H9 (cell line): ENCODE data around the gene GRK1. TPM values are rescaled to one million over a fixed set of nuclear protein-coding genes. Genes with fewer than 3 reads are reported as not detected.

ENCODE experiments used
- DNase-seq: peaks from one replicate; pipeline ENCODE4 v3.0.0-alpha.2; 2017
- H2AFZ ChIP-seq: one replicate; pipeline ENCODE4 v1.6.1; 2013; ENCODE audit warnings: mild to moderate bottlenecking, low read length, control low read depth, moderate library complexity
- H2AK5ac ChIP-seq: 2 replicates; pipeline ENCODE4 v1.6.1; 2013; ENCODE audit warnings: low read length, control low read depth, mixed read lengths; ENCODE audit not compliant: insufficient read length
- H2BK120ac ChIP-seq: one replicate; pipeline ENCODE4 v1.6.1; 2013; ENCODE audit warnings: low read depth, mild to moderate bottlenecking, low read length, control low read depth, inconsistent platforms; ENCODE audit not compliant: poor library complexity, severe bottlenecking
- H2BK12ac ChIP-seq: 2 replicates; pipeline ENCODE4 v1.6.1; 2013; ENCODE audit warnings: low read length, control low read depth, mixed read lengths, low read depth; ENCODE audit not compliant: insufficient read length
- H2BK15ac ChIP-seq: 2 replicates; pipeline ENCODE4 v1.6.1; 2013; ENCODE audit warnings: low read depth, low read length, control low read depth
- H2BK20ac ChIP-seq: one replicate; pipeline ENCODE4 v1.6.1; 2013; ENCODE audit warnings: low read depth, mild to moderate bottlenecking, low read length, control low read depth, inconsistent platforms; ENCODE audit not compliant: poor library complexity, severe bottlenecking
- H2BK5ac ChIP-seq: 2 replicates; pipeline ENCODE4 v1.6.1; 2013; ENCODE audit warnings: low read length, control low read depth, mixed read lengths; ENCODE audit not compliant: insufficient read length
- H3K14ac ChIP-seq: 2 replicates; pipeline ENCODE4 v1.6.1; 2013; ENCODE audit warnings: low read length, control low read depth; ENCODE audit not compliant: insufficient read depth
- H3K18ac ChIP-seq: 2 replicates; pipeline ENCODE4 v1.6.1; 2013; ENCODE audit warnings: low read depth, mild to moderate bottlenecking, mixed read lengths, low read length, control low read depth; ENCODE audit not compliant: insufficient read length
- H3K23ac ChIP-seq: 2 replicates; pipeline ENCODE4 v1.6.1; 2013; ENCODE audit warnings: low read length, control low read depth, mixed read lengths, low read depth; ENCODE audit not compliant: insufficient read length
- H3K23me2 ChIP-seq: 2 replicates; pipeline ENCODE4 v1.6.1; 2013; ENCODE audit warnings: low read depth, mild to moderate bottlenecking, mixed read lengths, low read length, control low read depth; ENCODE audit not compliant: insufficient read length, poor library complexity, severe bottlenecking
- H3K27ac ChIP-seq: 2 replicates; pipeline ENCODE4 v1.5.1; 2013; ENCODE audit warnings: low read length, control low read depth, mixed read lengths, low read depth; ENCODE audit not compliant: insufficient read length
- H3K27me3 ChIP-seq: 2 replicates; pipeline ENCODE4 v1.6.1; 2013; ENCODE audit warnings: low read length, control low read depth, inconsistent platforms; ENCODE audit not compliant: insufficient read depth
- H3K4ac ChIP-seq: 2 replicates; pipeline ENCODE4 v1.6.1; 2013; ENCODE audit warnings: low read depth, mild to moderate bottlenecking, control low read depth, inconsistent platforms, low read length, moderate library complexity
- H3K4me1 ChIP-seq: 2 replicates; pipeline ENCODE4 v1.6.1; 2013; ENCODE audit warnings: low read length, control low read depth, inconsistent platforms; ENCODE audit not compliant: insufficient read depth
- H3K4me2 ChIP-seq: 2 replicates; pipeline ENCODE4 v1.6.1; 2013; ENCODE audit warnings: low read length, control low read depth, mixed read lengths; ENCODE audit not compliant: insufficient read length, insufficient read depth
- H3K56ac ChIP-seq: 2 replicates; pipeline ENCODE4 v1.6.1; 2013; ENCODE audit warnings: low read depth, mild to moderate bottlenecking, mixed read lengths, low read length, control low read depth; ENCODE audit not compliant: insufficient read length
- H3K79me1 ChIP-seq: 2 replicates; pipeline ENCODE4 v1.6.1; 2013; ENCODE audit warnings: low read depth, mild to moderate bottlenecking, moderate library complexity, low read length, control low read depth, inconsistent platforms; ENCODE audit not compliant: insufficient read depth, poor library complexity, severe bottlenecking
- H3K79me2 ChIP-seq: 2 replicates; pipeline ENCODE4 v1.6.1; 2013; ENCODE audit warnings: low read length, control low read depth, inconsistent platforms; ENCODE audit not compliant: insufficient read depth
- H3K9ac ChIP-seq: 2 replicates; pipeline ENCODE4 v1.6.1; 2013; ENCODE audit warnings: low read length, control low read depth, mixed read lengths; ENCODE audit not compliant: insufficient read length; ENCODE audit errors: extremely low read depth
- H3K9me3 ChIP-seq: one replicate; pipeline ENCODE4 v1.6.1; 2013; ENCODE audit warnings: low read depth, low read length, inconsistent platforms; ENCODE audit not compliant: control insufficient read depth
- H3T11ph ChIP-seq: one replicate; pipeline ENCODE4 v1.6.1; 2013; ENCODE audit warnings: mild to moderate bottlenecking, low read length, control low read depth, inconsistent platforms
- H4K20me1 ChIP-seq: one replicate; pipeline ENCODE4 v1.6.1; 2013; ENCODE audit not compliant: control insufficient read depth, insufficient read length, insufficient read depth
- H4K5ac ChIP-seq: 2 replicates; pipeline ENCODE4 v1.6.1; 2013; ENCODE audit warnings: low read depth, mild to moderate bottlenecking, mixed read lengths, low read length, control low read depth; ENCODE audit not compliant: insufficient read length
- H4K8ac ChIP-seq: replicated peaks from 2 replicates; pipeline ENCODE4 v1.6.1; 2013; ENCODE audit warnings: low read length, control low read depth, mixed read lengths, low read depth; ENCODE audit not compliant: insufficient read length
- H4K91ac ChIP-seq: 2 replicates; pipeline ENCODE4 v1.6.1; 2013; ENCODE audit warnings: low read depth, mild to moderate bottlenecking, moderate library complexity, mixed read lengths, low read length, control low read depth; ENCODE audit not compliant: insufficient read length
- H3K27ac Mint-ChIP-seq, 3 experiments: 2 replicates in 2 of 3; 3 replicates in 1 of 3; pipeline ENCODE4 v1.8.0; 2020 to 2021; ENCODE audit warnings: mixed read lengths in 3 of 3, mild to moderate bottlenecking in 1 of 3, moderate library complexity in 1 of 3
- H3K27me3 Mint-ChIP-seq: 2 replicates; pipeline ENCODE4 v1.8.0; 2021; ENCODE audit warnings: low read depth, mild to moderate bottlenecking, moderate library complexity, mixed read lengths
- H3K36me3 Mint-ChIP-seq, 3 experiments: 2 replicates in 2 of 3; 3 replicates in 1 of 3; pipeline ENCODE4 v1.8.0; 2020 to 2021; ENCODE audit warnings: low read depth in 3 of 3, mixed read lengths in 3 of 3; ENCODE audit not compliant: insufficient read depth in 1 of 3
- H3K4me1 Mint-ChIP-seq, 2 experiments: 2 replicates each; pipeline ENCODE4 v1.8.0; 2020; ENCODE audit warnings: mixed read lengths in 2 of 2
- H3K4me3 Mint-ChIP-seq, 2 experiments: 2 replicates in 1 of 2; 3 replicates in 1 of 2; pipeline ENCODE4 v1.8.0; 2020 to 2021; ENCODE audit warnings: mild to moderate bottlenecking in 2 of 2, mixed read lengths in 2 of 2, moderate library complexity in 1 of 2
- H3K9me3 Mint-ChIP-seq, 2 experiments: 2 replicates in 1 of 2; 3 replicates in 1 of 2; pipeline ENCODE4 v1.8.0; 2020; ENCODE audit warnings: mild to moderate bottlenecking in 2 of 2, mixed read lengths in 2 of 2, moderate library complexity in 1 of 2
- WGBS: extraction: QIAGEN DNeasy Blood & Tissue Kit; methylation state at CpG from one replicate; pipeline ENCODE4 v1.1.7; 2013; ENCODE audit warnings: missing lambda C conversion rate, low lambda C conversion rate, mixed read lengths; ENCODE audit not compliant: insufficient read length; ENCODE audit errors: extremely low coverage; 5-methylcytosine and 5-hydroxymethylcytosine counted together
- total RNA-seq: library from RNA; stranded (reverse); gene quantifications from 2 replicates; pipeline ENCODE4 v1.2.1, GENCODE V29; 2021
- TF ChIP-seq, protein P1 (sequence below): fragments of 200-600 bp; sonication (generic); conservative IDR thresholded peaks from 3 replicates; pipeline ENCODE4 v1.8.0; 2021; ENCODE audit warnings: antibody characterized with exemption, mild to moderate bottlenecking

The GRK1 gene
- total RNA-seq, 1 experiment from 2014 or later, result 0.31 TPM

- Histone ChIP-seq H3T11ph (no peak overlapping the region), H3K23me2 (no peaks in the 10 kb centered on the region), H4K8ac (no peak overlapping the region), H3K27ac (no peak overlapping the region), H2BK5ac (no peak overlapping the region), H2BK20ac (no peak overlapping the region), H4K20me1 (no peaks in the 10 kb centered on the region), H4K5ac (no peak overlapping the region), H3K56ac (no peak overlapping the region), H3K14ac (no peak overlapping the region), H3K79me2 (peaks cover 6% of the 10 kb centered on the region; the same call in 1 of the 2 replicates), H3K9ac (no peak overlapping the region), H2BK12ac (no peak overlapping the region), H3K4ac (no peak overlapping the region), H2BK120ac (no peak overlapping the region), H3K18ac (no peak overlapping the region), H3K23ac (no peak overlapping the region), H2AK5ac (no peak overlapping the region), H3K27me3 (no peaks in the 10 kb centered on the region), H2BK15ac (no peak overlapping the region), H2AFZ (no peak overlapping the region), H3K4me1 (peaks cover 4% of the 10 kb centered on the region; the same call in 1 of the 2 replicates), H3K9me3 (no peaks in the 10 kb centered on the region), H3K79me1 (no peaks in the 10 kb centered on the region), H4K91ac (no peak overlapping the region), H3K4me2 (no peak overlapping the region)
- no peak for DNase-seq
- Mint-ChIP-seq H3K9me3 (peaks cover 3 to 6% of the 10 kb centered on the region in 2 experiments; a peak in 4 of 5 replicates), H3K27ac (peak overlapping the region; percentile 75 to 88 (median 84)), H3K4me1 (peaks cover 22 to 25% of the 10 kb centered on the region in 2 experiments), H3K27me3 (peaks cover 1% of the 10 kb centered on the region; the same call in 1 of the 2 replicates), H3K36me3 (peaks cover 21 to 45% (median 29%) of the 10 kb centered on the region in 3 experiments), H3K4me3 (no peak overlapping the region)
- no CpG with 5 or more reads among the region's 5 CpGs for WGBS
- TF ChIP-seq, protein P1, sequence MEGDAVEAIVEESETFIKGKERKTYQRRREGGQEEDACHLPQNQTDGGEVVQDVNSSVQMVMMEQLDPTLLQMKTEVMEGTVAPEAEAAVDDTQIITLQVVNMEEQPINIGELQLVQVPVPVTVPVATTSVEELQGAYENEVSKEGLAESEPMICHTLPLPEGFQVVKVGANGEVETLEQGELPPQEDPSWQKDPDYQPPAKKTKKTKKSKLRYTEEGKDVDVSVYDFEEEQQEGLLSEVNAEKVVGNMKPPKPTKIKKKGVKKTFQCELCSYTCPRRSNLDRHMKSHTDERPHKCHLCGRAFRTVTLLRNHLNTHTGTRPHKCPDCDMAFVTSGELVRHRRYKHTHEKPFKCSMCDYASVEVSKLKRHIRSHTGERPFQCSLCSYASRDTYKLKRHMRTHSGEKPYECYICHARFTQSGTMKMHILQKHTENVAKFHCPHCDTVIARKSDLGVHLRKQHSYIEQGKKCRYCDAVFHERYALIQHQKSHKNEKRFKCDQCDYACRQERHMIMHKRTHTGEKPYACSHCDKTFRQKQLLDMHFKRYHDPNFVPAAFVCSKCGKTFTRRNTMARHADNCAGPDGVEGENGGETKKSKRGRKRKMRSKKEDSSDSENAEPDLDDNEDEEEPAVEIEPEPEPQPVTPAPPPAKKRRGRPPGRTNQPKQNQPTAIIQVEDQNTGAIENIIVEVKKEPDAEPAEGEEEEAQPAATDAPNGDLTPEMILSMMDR, result no peak
Observed at GRCh38 chr13:113617961-113618360, 49.1 kb upstream of the GRK1 start.
